Right lobe of liver (tissue), 4 donors: Measurements from ENCODE around the gene CDKN2B.

ENCODE experiments used
- POLR2A ChIP-seq: fragments of 450-650 bp; IDR thresholded peaks from one replicate; pipeline ENCODE4 v1.6.1; 2017; ENCODE audit warnings: antibody characterized with exemption, mild to moderate bottlenecking
- TF ChIP-seq, protein P1 (sequence below), 4 donors: fragments of 200-600 bp in 3 of 4; fragments of 450-650 bp in 1 of 4; IDR thresholded peaks; one replicate each; pipeline versions ENCODE4 v1.5.1 to v1.8.0; 2016 to 2022; ENCODE audit warnings: antibody characterized with exemption in 4 of 4, mild to moderate bottlenecking in 2 of 4
- donor health status: DM: no; HTN: no; CAD: no.
- donor health status: DM: no; HTN: no; CAD: no.
- donor health status: DM: no; HTN: yes; CAD: no.

- TF ChIP-seq, protein P1, sequence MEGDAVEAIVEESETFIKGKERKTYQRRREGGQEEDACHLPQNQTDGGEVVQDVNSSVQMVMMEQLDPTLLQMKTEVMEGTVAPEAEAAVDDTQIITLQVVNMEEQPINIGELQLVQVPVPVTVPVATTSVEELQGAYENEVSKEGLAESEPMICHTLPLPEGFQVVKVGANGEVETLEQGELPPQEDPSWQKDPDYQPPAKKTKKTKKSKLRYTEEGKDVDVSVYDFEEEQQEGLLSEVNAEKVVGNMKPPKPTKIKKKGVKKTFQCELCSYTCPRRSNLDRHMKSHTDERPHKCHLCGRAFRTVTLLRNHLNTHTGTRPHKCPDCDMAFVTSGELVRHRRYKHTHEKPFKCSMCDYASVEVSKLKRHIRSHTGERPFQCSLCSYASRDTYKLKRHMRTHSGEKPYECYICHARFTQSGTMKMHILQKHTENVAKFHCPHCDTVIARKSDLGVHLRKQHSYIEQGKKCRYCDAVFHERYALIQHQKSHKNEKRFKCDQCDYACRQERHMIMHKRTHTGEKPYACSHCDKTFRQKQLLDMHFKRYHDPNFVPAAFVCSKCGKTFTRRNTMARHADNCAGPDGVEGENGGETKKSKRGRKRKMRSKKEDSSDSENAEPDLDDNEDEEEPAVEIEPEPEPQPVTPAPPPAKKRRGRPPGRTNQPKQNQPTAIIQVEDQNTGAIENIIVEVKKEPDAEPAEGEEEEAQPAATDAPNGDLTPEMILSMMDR (IDR thresholded peaks at IDR 0.05): no peak
- TF ChIP-seq POLR2A: no peak
Measured at GRCh38 chr9:22035591-22036011, 26.5 kb upstream of the CDKN2B start.
